AG04449 (cell line): ENCODE measurements around the gene ILF2.
A peak's percentile ranks its signal among the peaks of the same experiment; 100 is the strongest.
"Not testable (repeated sequence)": the region's sequence is repeated elsewhere in the genome, so short reads cannot be mapped to it uniquely, and the experiment has no call there.

Source experiments
- CTCF ChIA-PET: fragments of 350-600 bp; formaldehyde crosslinking; extraction: SDS; loops from one replicate; lab custom pipeline; 2021; ENCODE audit warnings: antibody characterized with exemption; lab: Yijun Ruan, JAX
- POLR2A ChIA-PET: fragments of 400-600, 350-600 bp; formaldehyde crosslinking; extraction: SDS; loops from one replicate; lab custom pipeline; 2020; ENCODE audit warnings: antibody characterized with exemption, inconsistent platforms; lab: Yijun Ruan, JAX
- DNase-seq: peaks from one replicate; pipeline ENCODE4 v3.0.0-alpha.2; 2010; ENCODE audit warnings: low read depth, low spot score
- H3K4me3 ChIP-seq: 2 replicates; pipeline ENCODE4 v1.5.1; 2011; ENCODE audit warnings: low read depth, mild to moderate bottlenecking, control low read depth, low read length
- TF ChIP-seq, protein P1 (sequence below): IDR thresholded peaks from one replicate; pipeline ENCODE4 v1.5.1; 2011; ENCODE audit warnings: mild to moderate bottlenecking, moderate library complexity, low read length, control low read depth, inconsistent platforms; ENCODE audit not compliant: insufficient read depth; ENCODE audit errors: missing control alignments

ILF2 gene

DNA sequence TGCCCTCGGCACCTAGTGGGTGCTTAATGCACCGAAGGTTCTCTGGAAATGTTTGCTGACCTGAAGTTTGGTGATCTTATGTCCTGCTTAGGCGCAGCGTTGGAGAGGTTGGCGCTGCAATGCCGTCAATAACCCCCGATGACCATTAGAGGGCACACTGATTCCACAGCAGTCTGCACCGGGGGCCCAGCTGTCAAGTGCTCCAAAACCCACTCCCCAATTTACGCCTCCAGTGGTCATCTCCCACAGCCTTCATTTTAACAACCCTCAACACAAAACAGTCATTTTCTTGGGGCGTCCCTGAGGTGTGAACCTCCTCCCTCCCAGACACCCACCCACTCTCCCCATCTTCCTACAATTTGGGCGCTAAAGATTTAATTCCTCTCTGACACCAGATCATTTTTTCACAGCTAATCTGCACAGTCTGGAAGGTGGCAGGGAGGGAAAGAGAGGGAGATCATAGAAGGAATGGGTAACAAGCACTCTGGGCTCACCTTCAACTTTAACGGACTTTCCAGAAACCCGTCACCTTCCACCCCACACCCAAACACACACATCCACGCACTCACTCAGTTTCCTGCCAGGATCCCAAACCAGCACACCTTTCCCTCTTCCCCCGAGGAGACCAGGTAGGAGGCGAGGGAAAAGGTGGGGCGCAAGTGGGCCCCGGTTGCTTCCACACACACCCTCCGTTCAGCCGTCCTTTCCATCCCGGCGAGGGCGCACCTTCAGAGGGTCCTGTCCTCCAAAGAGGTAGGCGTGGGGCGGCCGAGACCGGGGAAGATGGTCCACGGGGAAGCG is 7.1 kb upstream of the ILF2 start:
- no peak for DNase-seq

DNA sequence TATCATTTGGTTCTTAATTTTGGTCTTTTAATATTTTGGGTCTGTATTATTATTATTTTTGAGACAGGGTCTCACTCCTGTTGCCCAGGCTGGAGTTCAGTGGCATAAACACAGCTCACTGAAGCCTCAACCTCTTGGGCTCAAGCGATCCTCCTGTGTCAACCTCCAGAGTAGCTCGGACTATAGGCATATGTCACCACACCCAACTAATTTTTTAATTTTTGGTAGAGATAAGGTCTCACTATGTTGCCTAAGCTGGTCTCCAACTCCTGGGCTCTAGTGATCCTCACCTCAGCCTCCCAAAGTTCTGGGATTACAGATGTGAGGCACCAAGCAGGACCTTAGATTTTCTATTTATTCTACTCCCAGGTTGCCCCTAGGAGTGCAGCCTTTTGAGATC is 2.7 kb upstream of the ILF2 start:
- TF ChIP-seq, protein P1, sequence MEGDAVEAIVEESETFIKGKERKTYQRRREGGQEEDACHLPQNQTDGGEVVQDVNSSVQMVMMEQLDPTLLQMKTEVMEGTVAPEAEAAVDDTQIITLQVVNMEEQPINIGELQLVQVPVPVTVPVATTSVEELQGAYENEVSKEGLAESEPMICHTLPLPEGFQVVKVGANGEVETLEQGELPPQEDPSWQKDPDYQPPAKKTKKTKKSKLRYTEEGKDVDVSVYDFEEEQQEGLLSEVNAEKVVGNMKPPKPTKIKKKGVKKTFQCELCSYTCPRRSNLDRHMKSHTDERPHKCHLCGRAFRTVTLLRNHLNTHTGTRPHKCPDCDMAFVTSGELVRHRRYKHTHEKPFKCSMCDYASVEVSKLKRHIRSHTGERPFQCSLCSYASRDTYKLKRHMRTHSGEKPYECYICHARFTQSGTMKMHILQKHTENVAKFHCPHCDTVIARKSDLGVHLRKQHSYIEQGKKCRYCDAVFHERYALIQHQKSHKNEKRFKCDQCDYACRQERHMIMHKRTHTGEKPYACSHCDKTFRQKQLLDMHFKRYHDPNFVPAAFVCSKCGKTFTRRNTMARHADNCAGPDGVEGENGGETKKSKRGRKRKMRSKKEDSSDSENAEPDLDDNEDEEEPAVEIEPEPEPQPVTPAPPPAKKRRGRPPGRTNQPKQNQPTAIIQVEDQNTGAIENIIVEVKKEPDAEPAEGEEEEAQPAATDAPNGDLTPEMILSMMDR: no peak
- ChIA-PET POLR2A (no interaction called here), CTCF (interaction anchor here (1.1 to 8.9 kb wide), 3 partner anchors 22 to 314 kb away, joined by 3 to 118 read pairs (median 71); partner anchors contain the start of gene RAB13)
- no peak overlapping the region for H3K4me3 ChIP-seq
- DNase-seq: no peak

More for the DNA sequence above, 7.1 kb upstream of the ILF2 start:
- ChIA-PET CTCF (interaction anchor here (0.6 to 8.9 kb wide), 39 partner anchors 10 to 315 kb away, joined by 3 to 118 read pairs (median 5); partner anchors contain the start of genes CREB3L4, DENND4B, INTS3 and RAB13), POLR2A (no interaction called here)
- H3K4me3 ChIP-seq: peak overlapping the region; percentile 39
- TF ChIP-seq, protein P1: peak; percentile 92

DNA sequence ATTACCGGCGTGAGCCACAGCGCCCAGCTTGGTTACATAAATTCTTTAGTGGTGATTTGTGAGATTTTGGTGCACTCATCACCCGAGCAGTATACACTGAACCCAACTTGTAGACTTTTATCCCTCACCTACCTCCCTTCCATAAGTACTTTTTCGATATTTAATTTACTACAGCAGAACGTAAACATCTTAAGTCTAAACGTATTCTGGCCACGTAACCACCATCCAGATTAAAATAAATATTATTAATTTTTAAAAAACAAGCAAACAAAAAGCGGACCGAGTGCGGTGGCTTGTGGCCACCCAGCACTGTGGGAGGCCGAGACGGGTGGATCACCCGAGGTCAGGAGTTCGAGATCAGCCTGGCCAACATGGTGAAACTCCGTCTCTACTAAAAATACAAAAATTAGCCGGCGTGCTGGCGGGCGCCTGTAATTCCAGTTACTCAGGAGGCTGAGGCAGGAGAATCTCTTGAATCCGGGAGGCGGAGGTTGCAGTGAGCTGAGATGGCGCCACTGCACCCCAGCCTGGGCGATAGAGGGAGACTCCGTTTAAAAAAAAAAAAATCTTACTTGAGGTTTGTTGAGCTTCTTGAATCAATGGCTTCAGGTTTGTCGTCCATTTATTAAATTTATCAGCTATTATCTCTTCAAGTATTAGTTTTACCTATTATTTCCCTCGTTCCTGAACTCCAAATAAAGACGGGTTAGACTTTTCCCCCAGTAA is 998 bp upstream of the ILF2 start:
- CTCF ChIA-PET: interaction anchor here (0.6 to 8.9 kb wide), 15 partner anchors 13 to 315 kb away, joined by 3 to 118 read pairs (median 3); partner anchors contain the start of gene RAB13
- peak overlapping the region; percentile 56 for H3K4me3 ChIP-seq
- peak; percentile 12 for DNase-seq
- POLR2A ChIA-PET: interaction anchor here (1.0 to 1.4 kb wide), 2 partner anchors 44 to 318 kb away, joined by 3 to 4 read pairs; partner anchors contain the start of gene S100A13

DNA sequence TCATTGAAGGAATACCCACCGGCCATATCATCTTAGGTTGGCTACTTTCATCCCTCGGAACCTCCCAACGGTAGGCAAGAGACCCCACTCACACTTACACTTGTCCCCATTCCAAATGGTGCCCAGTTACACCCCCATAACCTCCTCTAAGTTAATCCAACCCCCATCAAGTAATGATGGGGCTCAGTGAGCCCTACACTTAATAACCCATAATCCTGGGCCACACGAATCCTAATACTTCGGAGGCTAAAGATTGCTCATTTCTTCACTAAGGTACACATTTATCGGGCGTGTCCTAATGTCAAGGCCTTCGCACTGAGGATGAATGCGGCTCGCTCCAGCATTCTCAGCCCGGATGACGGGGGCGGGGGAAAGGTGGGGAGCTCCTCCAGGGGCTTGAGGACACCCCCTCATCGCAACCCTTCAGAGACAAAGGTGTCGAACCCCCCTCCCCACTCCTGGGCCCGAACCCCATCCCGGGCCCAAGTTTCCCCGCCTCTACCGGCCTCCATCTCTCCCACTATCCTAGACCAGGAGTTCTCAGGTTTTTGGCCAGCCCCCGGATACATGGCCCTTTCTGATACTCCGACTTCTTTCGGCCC is 435 bp downstream of the ILF2 start:
- ChIA-PET POLR2A (no interaction called here), CTCF (interaction anchor here (0.9 to 2.6 kb wide), 4 partner anchors 98 to 316 kb away, joined by 3 to 14 read pairs (median 8); partner anchors contain the start of gene RAB13)
- H3K4me3 ChIP-seq: peak overlapping the region; percentile 89
- DNase-seq: no peak
- TF ChIP-seq, protein P1: no peak

DNA sequence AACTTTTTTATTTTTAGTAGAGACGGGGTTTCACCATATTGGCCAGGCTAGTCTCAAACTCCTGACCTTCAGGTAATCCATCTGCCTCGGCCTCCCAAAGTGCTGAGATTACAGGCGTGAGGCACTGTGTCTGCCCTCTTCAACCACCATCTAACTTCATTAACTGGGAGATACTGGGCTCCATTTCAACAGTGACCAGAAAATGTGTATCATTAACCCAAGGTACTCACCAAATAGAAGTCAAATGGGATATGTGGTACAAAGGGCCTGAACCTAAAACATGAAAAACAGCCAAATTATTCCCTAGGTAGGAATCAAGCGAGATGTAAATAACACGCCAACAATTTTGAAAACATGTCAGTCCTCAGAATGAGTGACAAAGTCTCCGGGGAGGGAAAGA is 1.2 kb downstream of the ILF2 start:
- POLR2A ChIA-PET: no interaction called here
- no peak for DNase-seq
- H3K4me3 ChIP-seq: peak overlapping the region; percentile 89
- CTCF ChIA-PET: interaction anchor here (0.8 to 2.5 kb wide), 4 partner anchors 8 to 159 kb away, joined by 3 to 8 read pairs (median 6); partner anchors contain the start of genes NPR1 and SNAPIN
- TF ChIP-seq, protein P1: no peak

DNA sequence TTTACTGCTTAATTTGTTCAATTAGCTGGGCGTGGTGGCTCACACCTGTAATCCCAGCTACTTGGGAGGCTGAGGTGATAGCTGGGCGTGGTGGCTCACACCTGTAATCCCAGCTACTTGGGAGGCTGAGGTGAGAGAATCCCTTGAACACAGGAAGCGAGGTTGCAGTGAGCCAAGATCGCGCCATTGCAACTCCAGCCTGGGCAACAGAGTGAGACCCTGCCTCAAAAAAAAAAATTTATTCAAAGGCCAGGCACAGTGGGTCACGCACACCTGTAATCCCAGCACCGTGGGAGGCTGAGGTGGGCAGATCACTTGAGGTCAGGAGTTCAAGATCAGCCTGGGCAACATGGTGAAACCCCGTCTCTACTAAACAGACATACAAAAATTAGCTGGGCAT is 2.1 kb downstream of the ILF2 start:
- H3K4me3 ChIP-seq, POLR2A ChIA-PET, DNase-seq: not testable (repeated sequence)
- CTCF ChIA-PET: interaction anchor here (0.8 to 2.5 kb wide), 3 partner anchors 9 to 318 kb away, joined by 3 to 8 read pairs (median 7); partner anchors contain the start of genes NPR1, RAB13 and SNAPIN
